NCI-H1417 (cell line): ENCODE measurements around the gene RPS26.
"Not testable (repeated sequence)": the region's sequence is repeated elsewhere in the genome, so short reads cannot be mapped to it uniquely, and the experiment has no call there.

Experiments
- DNase-seq, 3 experiments: peaks; one replicate each; lab custom pipeline; 2025; lab: John Stamatoyannopoulos, UW

The RPS26 gene

DNA sequence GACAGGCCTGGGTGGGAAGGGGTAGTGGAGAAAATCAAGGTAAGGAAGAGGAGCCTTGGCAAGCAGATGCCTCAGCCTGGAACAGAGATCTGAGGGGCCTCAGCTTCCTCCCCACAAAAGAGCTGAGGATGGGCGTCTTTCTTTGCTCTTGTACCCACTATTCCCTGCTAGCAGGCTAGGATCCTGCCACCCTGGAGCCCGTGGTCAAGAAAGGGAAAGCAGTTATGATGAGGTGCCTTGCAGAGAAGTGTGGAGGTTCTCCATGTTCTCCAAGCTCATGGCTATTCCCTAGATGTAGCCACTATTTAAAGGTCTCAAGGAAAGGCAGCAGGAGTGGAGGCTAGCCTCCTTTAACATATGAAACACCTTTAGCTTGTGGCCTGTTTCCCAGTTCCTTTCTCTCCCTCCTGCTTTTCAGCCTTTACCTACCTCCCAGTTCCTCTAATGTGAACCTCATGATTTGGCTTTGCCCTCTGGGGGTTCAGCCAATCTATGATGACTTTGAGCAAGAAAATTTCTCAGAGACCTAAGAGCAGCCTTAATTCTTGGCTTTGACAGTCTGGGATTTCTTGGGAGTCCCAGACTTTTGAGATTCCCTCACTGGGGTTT, 19.7 kb upstream of the RPS26 start:
- no peak for DNase-seq

DNA sequence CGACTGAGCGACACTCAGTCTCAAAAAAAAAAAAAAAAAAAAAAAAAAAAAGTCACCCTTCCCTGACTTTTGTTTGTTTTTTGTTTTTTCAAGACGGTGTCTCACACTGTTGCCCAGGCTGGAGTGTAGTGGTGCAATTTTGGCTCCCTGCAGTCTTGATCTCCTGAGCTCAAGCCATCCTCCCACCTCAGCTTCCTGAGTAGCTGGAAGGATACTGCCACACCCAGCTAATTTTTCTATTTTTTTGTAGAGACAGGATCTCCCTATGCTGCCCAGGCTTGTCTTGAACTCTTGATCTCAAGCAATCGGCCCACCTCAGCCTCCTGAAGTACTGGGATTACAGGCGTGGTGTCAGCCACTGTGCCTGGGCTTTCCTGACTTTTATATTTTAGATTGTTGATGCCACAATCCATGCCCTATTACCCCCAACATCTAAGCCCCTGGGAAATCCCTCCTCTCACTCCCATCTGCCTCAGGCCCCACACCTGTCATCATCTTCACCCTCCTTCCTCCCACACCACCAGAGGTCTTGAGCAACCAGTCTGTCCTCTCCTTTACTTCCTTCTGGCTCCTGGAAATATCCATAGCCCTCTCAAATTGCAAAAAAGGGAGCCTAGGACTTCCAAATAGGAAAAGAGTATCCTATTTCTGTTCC, 13.1 kb upstream of the RPS26 start:
- DNase-seq, result no peak

DNA sequence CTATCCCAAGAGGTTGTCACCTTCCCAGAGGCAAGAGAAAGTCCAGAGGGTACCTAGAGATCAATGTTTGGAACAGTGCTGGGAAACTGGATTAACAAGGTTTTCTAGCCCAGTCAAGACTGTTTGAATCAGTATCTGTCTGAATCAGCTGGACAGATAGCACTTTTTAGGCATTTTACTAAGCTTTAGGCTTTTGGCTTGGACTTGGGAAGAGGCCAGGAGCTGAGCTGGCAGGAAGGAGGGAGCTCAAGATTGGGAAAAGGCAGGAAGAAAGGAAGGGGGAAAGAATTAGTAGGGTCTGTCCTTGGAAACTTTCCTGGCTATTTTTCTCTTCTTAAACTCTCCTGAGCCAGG, 12.6 kb upstream of the RPS26 start:
- no peak for DNase-seq

DNA sequence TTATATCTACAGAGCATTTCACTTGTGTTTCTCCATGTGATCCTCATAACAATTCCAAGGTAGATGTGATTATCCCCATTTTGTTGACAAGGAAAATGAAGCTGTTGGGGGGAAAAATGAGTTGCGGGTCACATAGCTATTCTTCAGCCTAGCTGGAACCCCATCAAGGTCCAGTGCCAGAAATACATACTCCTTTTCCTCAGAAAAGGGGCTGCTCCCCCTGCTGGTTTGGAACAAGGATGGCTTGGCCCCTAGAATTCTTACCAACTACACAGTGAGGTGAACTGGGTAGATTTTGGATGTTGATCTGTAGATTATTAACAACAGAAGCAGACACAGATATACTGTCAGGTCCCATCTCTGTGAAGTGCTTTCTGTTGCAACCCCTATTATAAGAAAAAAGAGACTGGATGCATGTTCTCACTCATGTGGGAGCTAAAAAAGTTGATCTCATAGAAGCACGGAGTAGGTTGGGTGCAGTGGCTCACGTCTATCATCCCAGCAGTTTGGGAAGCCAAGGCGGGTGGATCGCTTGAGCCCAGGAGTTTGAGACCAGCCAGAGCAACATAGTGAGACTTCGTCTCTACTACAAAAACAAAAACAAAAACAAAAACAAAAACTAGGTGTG, 11.9 kb upstream of the RPS26 start:
- peak; percentile 17 to 70 (median 21) for DNase-seq

DNA sequence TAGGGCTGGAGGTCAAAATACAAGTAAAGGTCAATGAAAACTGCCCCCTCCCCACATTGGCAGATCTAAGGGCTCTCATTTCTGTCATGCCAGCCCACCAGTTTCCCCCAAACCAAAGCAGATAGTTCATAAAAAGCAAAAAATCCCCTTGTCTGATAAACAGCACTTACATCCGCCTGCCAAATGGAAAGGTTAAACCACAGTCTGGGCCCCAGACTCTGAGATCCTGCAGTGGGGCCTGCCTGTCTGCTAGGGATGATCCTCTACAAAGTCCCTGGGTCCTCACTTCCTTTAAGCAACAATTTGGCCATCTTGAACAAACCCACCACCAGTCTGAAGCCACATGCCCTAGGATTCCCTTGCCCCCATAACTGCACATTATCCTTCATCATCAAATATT, 9.7 kb upstream of the RPS26 start:
- DNase-seq, result no peak

DNA sequence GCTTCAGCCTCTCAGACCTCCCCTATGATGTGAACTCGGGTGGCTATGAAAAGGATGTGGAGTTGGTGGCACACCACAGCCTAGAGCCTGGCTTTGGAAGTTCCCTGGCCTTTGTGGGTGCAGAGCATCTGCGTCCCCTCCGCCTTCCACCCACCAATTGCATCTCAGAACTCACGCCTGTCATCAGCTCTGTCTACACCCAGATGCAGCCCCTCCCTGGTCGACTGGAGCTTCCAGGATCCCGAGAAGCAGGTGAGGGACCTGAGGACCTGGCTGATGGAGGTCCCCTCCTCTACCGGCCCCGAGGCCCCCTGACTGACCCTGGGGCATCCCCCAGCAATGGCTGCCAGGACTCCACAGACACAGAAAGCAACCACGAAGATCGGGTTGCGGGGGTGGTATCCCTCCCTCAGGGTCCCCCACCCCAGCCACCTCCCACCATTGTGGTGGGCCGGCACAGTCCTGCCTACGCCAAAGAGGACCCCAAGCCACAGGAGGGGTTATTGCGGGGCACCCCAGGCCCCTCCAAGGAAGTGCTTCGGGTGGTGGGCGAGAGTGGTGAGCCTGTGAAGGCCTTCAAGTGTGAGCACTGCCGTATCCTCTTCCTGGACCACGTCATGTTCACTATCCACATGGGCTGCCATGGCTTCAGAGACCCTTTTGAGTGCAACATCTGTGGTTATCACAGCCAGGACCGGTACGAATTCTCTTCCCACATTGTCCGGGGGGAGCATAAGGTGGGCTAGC, 7.0 kb upstream of the RPS26 start:
- no peak for DNase-seq

DNA sequence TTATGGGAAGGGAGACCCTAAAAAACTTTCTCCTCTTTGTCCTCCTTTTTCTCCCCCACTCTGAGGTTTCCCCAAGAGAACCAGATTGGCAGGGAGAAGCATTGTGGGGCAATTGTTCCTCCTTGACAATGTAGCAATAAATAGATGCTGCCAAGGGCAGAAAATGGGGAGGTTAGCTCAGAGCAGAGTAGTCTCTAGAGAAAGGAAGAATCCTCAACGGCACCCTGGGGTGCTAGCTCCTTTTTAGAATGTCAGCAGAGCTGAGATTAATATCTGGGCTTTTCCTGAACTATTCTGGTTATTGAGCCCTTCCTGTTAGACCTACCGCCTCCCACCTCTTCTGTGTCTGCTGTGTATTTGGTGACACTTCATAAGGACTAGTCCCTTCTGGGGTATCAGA, 4.6 kb upstream of the RPS26 start:
- no peak for DNase-seq

DNA sequence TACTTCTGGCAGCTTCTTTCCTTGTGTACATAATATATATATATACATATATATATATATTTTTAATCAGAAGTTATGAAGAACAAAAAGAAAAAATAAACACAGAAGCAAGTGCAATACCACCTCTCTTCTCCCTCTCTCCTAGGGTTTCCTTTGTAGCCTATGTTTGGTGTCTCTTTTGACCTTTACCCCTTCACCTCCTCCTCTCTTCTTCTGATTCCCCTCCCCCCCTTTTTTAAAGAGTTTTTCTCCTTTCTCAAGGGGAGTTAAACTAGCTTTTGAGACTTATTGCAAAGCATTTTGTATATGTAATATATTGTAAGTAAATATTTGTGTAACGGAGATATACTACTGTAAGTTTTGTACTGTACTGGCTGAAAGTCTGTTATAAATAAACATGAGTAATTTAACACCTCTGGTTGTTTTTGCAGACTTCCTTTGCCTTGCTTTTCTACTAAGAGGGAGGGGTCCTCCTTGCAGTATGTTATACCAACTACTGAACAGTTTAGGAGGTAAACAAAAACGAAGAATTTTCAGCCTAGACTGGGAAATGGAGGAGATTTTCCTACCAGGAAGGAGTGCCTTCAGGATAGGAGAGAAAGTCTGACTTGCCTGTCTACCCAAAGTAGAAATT, 3.6 kb upstream of the RPS26 start:
- no peak for DNase-seq

DNA sequence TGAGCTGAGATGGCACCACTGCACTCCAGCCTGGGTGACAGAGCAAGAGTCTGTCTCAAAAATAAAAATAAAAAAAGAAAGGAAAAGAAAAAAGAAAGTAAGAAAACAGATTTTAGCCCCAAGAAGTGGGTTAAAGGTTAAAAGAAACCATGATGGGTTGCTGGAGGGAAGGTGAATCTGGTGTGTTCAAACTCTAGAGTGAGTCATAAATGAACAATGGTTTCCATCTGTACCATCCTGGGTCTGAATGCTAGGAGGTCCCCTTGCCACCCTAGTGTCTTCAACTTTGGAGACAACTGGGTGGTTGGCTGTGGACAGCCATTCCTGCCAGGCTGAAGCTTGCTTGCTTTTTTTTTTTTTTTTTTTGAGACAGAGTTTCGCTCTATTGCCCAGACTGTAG, 1.6 kb upstream of the RPS26 start:
- no peak for DNase-seq

DNA sequence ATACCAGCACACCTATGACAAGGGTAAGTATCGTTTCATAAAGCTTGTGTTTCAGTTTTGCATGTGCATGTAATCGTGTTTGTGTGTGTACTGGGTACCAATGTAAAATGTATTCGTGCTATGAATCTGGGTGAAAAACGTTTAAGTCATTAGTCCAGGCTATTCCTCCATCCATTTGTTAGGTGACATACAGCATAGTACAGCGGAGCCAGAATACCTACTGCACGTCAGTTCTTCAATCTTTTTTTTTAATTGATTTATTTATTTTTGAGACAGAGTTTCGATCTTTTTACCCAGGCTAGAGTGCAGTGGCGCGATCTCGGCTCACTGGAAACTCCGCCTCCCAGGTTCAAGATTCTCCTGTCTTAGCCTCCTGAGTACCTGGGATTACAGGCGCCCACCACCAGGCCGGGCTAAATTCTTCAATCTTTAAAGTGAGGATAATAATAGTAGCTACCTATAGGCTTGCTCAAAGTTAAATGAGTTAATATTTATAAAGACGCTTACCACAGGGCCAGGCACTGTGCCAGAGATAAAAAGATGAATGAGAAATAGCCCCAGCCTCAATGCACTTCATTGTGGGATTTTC, 661 bp upstream of the RPS26 start:
- DNase-seq, result peak in 1 of 3 experiments; percentile 70

DNA sequence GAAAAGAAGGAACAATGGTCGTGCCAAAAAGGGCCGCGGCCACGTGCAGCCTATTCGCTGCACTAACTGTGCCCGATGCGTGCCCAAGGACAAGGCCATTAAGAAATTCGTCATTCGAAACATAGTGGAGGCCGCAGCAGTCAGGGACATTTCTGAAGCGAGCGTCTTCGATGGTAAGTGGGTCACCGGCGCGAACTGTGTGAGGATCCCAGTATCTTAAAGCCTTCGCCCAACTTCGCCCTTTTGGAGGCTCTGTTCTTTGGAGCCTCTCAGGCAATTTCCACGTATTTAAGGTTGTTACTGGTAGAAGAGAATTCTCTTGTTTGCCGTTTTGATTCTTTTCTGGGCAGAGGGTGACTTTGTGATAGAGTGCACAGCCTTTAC, 704 bp downstream of the RPS26 start:
- not testable (repeated sequence) for DNase-seq

DNA sequence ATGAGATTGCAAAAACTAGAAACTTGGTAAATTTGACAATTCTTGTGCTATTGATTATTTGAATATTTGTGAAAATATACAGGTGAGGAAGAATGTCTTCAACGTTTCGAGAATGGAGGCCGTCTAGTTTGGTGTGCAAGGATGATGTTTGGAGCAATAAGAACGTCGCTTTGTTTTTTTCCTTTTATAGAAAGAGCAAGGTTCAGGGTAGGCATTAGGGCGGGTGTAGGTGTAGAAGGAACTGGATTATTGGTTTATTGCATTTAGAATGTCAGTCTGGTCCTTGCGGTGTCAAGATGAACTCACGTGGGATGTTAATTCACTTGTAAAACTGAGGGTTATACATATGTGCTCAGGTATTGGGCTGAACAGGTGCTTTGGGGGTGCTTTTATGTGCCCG, 1.1 kb downstream of the RPS26 start:
- DNase-seq, result no peak

DNA sequence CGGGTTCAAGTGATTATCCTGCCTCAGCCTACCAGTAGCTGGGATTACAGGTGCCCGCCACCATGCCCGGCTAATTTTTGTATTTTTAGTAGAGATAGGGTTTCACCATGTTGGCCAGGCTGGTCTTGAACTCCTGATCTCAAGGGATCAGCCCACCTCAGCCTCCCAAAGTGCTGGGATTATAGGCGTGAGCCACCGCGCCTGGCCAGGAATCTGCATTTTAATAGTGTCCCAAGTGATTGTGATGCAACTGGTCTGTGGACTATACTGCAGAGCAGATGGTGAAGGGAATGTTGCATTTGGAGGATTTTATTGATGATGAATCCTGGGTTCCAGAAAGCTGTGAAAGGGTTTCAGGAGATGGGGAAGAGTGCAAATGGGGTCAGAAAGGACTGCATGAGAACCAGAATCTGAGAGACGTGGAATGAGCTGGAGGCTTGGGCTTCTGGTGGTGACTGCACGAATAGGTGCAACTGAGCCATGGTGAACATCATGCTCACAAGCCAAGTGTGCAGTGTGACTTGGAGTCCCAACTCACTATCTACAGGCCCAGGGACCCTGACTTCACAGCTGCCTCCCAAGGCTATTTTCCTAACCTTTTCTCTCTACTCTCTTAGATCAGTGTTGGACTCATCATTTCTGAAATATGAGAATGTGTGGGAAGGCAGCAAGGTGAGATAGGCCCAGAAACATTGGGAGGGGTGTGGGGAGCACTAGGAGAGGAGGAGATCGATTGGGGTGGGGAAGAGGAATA, 4.5 kb downstream of the RPS26 start:
- peak in 1 of 3 experiments; percentile 12 for DNase-seq

DNA sequence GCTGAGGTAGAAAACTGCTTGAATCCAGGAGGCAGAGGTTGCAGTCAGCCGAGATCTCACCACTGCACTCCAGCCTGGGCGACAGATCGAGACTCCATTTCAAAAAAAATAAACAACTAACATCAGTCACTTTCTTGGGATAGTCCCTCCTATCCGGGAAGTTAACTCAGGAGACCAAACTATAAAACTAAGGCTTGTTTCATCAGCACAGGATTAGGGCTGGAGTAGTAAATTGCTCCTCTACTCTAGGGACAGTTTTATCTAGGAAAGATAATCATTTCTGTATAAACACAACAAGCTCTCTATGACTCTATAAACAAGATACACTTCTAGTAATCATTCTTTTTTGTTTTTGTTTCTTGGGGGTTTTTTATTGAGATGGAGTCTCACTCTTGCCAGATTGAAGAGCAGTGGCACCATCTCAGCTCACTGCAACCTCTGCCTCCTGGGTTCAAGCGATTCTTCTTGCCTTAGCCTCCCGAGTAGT, 11.7 kb downstream of the RPS26 start:
- no peak for DNase-seq

DNA sequence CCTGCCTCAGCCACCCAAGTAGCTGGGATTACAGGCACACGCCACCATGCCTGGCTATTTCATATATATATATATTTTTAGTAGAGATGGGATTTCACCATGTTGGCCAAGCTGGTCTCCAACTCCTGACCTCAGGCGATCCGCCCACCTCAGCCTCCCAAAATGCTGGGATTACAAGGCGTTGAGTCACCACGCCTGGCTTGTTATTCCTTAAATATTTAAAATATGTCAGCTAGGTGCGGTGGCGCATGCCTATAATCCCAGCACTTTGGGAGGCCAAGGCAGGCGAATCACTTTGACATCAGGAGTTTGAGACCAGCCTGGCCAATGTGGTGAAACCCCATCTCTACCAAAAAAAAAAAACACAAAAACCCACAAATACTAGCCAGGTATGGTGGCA, 18.2 kb downstream of the RPS26 start:
- DNase-seq, result not testable (repeated sequence)

DNA sequence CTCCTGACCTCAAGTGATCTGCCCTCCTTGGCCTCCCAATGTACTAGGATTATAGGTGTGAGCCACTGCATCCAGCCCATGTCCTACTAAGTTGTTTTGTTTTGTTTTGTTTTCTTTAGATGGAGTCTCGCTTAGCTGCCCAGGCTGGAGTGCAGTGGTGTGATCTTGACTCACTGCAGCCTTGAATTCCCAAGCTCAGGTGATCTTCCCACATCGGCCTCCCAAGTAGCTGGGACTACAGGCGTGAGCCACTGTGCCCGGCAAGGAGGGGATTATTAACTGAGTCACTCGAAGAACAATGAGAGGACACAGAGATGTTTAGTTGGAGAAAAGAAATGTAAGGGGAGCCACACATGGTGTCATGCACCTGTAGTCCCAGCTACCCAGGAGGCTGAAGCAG, 20.3 kb downstream of the RPS26 start:
- no peak for DNase-seq

DNA sequence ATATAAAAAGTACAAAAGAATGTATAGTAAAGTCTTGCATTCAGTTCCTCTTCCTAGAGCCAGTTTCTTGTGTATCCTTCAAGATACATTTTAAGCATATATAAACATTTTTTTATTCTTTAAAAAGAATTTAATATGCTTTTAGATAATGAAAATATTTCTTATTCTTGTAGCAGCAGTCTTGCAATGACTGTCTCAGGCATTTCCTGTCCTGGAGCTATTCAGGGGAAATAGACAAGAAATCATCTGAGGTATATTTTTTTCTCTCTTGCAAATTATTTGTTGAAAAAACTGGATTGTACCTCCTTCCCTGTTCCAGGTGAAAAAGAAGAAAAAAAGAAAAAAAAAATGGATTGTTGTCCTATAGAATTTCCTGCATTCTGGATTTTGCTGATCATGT, 21.3 kb downstream of the RPS26 start:
- DNase-seq, result no peak

DNA sequence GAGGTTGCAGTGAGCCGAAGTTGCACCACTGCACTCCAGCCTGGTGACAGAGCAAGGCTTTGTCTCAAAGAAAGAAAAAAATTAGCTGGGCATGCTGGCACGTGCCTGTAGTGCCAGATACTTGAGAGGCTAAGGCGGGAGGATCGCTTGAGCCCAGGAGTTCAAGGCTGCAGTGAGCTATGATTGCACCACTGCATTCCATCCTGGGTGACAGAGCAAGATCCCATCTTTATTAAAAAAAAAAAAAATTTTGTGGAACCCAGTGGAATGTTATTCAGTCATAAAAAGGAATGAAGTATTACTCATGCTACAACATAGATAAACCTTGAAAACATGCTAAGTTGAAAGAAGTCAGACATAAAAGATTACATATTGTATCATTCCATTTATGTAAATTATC, 29.9 kb downstream of the RPS26 start:
- DNase-seq, result no peak

DNA sequence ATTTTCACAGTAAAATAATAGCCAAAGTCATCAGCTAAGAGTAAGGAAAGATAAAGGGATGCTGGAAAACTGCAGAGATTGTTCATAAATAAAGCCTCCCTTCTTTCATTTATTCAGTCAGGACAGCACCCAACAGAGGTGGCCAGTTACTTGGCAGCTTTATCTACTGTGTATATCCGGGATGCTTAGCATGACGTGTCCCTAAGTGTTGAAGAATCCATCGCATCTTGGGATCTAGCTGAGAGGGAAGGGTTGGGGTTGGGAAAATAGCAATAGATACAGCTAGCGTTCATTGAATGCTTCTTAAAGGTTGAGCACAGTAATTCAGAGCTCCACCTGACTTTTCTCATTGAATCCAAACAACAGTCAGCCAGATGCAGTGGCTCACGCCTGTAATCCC, 32.7 kb downstream of the RPS26 start:
- DNase-seq, result no peak

DNA sequence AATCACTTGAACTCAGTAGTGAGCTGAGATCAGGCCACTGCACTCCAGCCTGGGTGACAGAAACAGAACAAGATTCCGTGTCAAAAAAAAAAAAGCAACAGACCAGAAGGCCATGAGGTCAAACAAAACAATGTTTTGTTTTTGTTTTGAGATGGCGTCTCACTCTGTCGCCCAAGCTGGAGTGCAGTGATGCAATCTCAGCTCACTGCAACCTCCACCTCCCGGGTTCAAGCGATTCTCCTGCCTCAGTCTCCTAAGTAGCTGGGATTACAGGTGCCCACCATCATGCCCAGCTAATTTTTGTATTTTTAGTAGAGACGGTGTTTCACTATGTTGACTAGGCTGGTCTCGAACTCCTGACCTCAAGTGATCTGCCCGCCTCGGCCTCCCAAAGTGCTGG, 36.2 kb downstream of the RPS26 start:
- DNase-seq, result not testable (repeated sequence)

DNA sequence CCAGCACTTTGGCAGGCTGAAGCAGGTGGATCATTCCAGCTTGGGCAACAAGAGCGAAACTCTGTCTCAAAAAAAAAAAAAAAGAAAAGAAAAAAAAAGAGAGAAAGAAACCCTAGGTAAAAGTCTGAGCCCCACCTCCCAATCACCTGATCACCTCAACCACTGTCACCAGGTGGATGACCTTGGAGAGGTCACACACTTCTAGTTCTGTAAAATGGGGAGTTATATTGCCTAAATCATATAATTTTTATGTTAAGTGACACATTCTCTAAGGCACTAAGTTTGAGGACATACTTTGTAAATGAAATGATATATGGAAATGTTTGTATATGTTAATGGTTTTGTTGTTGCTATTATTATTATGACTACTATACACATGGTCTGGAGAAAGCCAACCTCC, 36.7 kb downstream of the RPS26 start:
- no peak for DNase-seq
